GM18498 (cell line): Measurements from ENCODE around the gene ANKRD34C.

Source experiments
- ATAC-seq: cut with Tn5 transposase; IDR thresholded peaks from one replicate; pipeline ENCODE4 v1.9.1; 2021; ENCODE audit warnings: mild to moderate bottlenecking, moderate library complexity; ENCODE audit not compliant: unreplicated experiment

Gene ANKRD34C

DNA sequence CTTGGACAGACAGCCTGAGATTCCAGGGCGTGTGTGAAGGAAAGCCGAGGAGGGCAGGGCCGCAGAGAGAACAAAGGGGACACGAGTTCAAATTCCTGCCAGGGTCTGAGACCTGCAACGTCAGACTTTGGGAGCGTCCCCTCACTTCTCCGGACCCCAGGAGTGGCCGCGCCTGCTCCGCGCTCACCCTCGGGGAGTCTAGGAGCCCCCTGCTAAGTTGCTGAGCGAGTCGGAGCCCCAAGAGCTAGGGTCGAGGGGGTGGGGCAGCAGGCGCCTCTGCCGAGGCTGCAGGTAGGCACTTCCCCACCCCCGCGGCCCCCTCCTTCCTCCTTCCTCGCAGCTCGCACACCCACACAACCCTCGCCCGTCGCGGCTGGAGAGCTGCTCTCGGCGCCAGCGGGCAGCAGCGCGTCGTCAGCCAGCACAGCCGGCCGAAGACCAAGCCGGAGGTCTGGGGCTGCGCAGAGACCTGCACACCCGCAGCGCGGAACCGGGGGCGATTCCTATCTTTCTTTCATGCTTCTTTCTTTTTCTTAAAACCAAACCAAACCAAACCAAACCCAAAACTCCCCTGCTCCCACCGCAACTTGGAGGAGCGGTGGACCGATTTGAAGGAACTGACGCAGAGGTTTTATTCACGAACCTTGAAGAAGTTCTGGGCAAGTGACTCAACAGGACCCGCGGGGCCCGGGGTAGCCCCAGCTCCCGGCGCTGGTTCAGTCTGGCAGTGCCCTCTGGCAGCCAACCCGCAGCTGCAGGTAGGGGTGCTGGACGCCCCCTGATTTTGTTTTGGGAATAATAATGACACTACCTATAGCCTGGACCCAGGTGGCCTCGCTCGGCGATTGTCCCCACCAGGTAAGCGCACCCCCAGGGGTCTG is at the start of gene ANKRD34C:
TSS of gene ANKRD34C (plus strand) at position 352 of the 881 bp plus-strand sequence. CDS start 10,563 bp downstream, outside the sequence.
- no peak for ATAC-seq

DNA sequence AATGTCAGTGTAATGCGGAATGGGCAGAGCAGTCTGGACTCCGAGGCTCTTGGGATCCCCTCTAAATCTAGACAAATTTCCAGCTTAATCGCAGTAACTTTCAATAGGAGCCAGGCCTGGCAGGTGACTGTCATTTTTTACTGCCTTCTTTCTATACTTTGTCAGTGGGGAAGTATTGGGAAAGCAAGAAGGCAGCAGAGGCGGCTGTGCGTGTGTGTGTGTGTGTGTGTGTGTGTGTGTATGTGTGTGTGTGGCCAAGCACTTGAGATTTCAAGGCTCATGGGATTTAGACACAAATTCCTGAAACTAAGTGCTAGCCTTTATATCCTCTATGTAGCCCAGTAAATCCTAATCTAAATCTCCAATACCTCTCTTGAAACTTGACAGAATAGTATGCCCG is 49.3 kb upstream of the ANKRD34C start:
- no peak for ATAC-seq

DNA sequence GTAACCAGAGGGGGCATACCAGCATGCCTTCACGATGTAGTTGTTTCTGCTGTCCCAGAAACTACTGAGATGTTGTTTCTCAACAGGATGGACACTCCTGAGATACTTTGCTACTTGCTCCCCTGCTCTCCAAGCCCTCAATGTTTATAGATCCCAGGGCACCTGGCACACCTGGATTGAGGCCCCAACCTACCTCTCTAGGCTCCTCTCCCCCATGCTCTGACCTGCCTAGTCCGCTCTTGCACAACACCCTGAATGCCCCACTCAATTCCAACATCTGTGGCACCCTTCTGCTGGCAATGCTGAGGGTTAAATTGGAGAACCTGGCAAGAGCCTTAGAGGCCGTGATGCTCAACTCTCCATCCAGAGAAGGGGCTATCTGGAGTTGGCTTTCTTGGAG is 42.5 kb upstream of the ANKRD34C start:
- no peak for ATAC-seq

DNA sequence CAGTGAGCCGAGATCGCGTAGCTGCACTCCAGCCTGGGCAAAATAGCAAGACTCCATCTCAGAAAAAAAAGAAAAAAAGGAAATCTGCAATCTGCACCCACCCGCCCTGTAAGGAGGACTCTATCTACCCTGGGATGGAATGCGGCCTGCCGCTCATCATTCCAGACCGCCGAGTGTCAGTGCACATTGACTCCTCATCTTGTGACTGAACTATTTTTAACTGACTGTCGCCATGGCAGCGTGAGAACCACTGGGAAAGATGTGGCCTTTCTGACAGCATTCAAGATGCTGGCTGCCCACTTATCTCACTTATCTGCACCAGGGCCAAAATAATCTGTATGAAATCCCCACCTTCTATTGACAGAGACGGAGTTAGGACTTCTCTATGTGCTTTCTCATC is 38.8 kb upstream of the ANKRD34C start:
- ATAC-seq = no peak

- ATAC-seq = no peak
Measured at GRCh38 chr15:79244876-79245275, 37.6 kb upstream of the ANKRD34C start.

DNA sequence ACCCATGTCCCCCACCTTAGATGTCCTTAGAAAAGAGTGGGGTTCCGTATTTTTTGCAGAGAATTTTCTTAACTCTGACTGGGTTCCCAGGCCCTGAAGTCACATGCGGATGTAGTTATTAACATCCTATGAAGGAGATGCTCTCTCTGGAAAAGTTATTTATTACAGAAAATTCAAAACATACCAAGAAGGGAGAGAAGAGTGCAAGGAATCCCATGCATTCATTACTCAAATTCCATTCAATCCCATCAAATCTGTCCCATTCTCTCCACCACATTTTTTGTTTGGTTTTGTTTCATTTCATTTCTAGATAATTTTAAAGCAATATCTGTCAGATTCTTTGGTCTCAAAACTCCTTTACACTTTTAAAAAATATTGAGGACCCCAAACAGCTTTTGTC is 34.3 kb upstream of the ANKRD34C start:
- no peak for ATAC-seq

DNA sequence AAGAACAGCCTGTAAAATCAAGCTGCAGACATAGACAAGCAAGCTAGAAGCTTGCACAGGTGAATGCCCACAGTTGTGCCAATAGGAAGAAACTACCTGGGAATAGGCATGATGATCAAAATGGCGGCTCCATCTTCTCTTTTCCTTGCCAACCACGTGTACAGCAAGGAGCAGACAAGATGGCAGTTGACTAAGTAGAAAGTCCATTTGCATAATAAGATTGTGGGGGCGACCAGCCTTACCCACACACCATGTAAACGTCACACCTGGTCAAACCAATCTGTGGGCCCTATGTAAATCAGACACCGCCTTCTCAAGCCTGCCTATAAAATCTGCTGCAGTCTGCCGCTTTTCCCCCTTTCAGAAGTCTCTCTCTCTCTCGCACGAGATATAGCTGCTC is 25.1 kb upstream of the ANKRD34C start:
- ATAC-seq = no peak

- no peak for ATAC-seq
Measured at GRCh38 chr15:79261836-79262235, 20.7 kb upstream of the ANKRD34C start.

DNA sequence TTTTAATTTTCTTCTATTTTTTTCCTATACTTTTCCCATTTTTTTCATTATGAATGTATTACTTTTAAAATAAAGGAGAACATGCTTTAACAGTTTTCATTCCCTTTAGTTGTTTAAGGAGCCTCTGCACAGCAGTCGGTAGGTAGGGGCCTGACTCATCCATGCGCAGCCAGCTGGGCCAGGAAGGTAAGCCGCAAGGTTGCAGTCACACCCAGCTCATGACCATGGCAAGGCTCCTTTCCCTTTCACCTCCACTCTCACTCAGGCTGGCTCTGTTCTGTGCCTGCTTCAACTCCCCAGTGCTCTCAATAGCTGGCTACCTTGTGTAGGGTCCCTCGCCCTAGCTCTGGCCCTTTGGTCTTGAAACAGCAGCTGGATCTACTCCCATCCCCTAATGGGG is 17.4 kb upstream of the ANKRD34C start:
- no peak for ATAC-seq

DNA sequence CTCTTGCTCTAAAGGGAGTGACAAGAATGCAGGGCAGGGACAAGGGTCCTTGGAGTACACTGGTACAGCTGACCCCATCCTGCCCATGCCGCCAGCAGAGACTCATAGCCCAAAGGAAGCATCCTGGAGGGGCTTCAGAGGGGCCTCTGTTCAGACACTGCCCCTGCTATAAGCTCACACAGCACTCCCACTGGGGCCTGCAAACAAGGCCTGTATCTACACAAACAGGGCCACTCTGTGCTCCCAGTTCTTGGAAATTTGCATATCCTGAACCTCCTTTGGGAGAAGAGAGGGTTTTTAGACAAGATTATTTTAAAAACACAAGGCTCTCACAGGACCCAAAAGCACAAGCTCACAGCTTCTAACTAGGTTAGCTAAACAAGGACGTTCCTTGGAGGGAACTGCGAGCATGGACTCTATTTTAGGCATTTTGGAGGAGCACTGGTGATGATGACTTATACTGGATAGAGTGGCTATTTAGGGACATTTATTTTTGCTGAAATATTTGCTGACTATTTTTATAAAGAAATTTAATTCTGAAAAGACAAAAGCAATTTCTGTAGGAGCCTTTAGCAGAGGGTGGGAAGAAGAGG is 16.4 kb upstream of the ANKRD34C start:
- no peak for ATAC-seq

GRCh38 chr15:79283252-79284048 is 928 bp downstream of the ANKRD34C start:
- ATAC-seq = no peak

- ATAC-seq = no peak
Measured at GRCh38 chr15:79290642-79291275, 8.2 kb downstream of the ANKRD34C start.

DNA sequence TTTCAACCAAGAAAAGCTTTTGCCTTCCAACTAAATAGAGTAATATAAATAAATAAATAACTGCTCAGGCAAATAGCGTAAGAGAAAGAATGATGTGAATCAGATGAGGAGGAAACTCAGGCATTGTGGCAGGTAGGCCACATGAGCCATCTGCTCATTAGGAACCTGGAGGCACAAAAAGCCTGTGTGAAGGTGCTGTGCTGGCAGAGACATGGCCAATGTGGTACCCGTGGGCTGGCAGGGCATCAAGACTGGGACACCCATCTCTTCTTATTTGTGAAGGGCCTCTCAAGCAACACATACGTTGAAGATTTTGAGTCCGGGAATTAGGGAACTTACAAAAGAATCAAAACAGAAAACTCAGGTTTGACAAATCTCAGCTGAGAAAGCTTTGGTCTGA is 9.5 kb downstream of the ANKRD34C start:
- ATAC-seq = no peak

- no peak for ATAC-seq
Measured at GRCh38 chr15:79294075-79294474, 11.6 kb downstream of the ANKRD34C start.

DNA sequence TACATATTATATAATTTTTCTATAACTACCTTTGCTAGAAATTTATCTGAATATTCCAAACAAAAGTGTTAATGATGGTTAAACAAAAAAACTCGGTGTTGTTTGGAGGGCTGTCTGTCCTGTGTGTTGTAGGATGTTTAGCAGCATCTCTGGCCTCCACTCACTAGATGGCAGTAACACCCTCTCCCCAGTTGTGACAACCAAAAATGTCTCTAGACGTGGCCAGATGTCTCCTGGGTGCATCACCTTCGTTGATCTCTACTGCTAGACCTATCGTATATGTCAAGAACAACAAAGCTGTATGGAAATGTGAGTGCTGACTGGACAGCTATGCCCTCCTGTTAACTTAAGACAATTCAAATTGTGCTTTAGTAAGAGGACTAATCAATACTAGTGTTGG is 14.1 kb downstream of the ANKRD34C start:
- no peak for ATAC-seq

- no peak for ATAC-seq
Measured at GRCh38 chr15:79299126-79299840, 16.8 kb downstream of the ANKRD34C start.

GRCh38 chr15:79299841-79300235 is 17.3 kb downstream of the ANKRD34C start:
- no peak for ATAC-seq

DNA sequence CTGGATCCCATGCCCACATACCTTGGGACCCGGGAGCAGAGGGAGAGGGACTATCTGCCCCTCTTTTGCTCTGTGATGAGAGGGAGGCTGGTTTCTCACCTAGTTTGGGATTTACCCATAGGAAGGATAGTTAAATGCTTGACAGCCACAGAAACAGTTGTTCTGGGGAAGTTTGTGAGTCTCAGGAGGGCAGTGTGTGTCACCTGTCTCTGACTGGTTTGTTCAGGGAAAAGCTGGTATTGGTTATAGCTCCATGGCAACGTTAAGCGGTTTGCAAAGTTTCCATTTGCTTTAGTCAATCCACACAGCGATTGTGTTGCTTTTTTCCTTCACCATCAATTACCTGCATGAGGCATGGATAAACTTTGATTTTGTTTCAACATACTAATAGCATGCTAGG is 24.7 kb downstream of the ANKRD34C start:
- ATAC-seq = no peak

- no peak for ATAC-seq
Measured at GRCh38 chr15:79308874-79309273, 26.4 kb downstream of the ANKRD34C start.

- peak; percentile 38 for ATAC-seq
Measured at GRCh38 chr15:79310612-79310984, 28.1 kb downstream of the ANKRD34C start.
